ENCODE measurements around the gene EID2.

DNA sequence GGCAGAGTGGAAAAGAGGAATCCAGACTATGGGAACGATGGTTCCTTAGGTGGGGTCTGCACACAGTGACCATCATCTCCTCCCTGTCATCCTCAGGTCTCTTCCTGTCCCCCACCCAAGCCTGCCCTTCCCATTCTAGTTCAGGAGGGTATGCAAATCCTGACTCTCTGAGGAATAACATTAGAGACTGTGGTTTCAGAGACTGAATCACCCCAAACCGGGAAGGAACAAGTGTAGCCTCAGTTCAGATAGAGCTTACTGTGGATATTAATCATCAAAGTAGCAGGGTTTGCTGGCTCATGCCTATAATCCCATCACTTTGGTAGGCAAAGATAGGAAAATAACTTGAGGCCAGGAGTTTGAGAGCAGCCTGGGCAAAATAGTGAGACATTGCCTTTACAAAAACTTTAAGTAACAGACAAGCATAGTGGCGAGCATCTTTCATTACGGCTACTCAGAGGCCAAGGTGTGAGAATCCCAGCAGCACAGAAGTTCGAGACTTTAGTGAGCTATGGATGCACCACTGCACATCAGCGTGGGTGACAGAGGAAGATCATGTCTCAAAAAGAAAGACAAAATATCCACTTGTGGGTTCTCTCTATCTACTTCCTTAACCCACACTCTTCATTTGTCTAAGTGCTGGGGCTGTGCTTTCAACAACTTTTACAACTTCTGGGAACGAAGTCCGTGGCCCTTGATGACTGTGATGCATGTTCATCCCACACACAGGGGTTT is 43.1 kb upstream of the EID2 start:
- TF ChIP-seq, protein P1, sequence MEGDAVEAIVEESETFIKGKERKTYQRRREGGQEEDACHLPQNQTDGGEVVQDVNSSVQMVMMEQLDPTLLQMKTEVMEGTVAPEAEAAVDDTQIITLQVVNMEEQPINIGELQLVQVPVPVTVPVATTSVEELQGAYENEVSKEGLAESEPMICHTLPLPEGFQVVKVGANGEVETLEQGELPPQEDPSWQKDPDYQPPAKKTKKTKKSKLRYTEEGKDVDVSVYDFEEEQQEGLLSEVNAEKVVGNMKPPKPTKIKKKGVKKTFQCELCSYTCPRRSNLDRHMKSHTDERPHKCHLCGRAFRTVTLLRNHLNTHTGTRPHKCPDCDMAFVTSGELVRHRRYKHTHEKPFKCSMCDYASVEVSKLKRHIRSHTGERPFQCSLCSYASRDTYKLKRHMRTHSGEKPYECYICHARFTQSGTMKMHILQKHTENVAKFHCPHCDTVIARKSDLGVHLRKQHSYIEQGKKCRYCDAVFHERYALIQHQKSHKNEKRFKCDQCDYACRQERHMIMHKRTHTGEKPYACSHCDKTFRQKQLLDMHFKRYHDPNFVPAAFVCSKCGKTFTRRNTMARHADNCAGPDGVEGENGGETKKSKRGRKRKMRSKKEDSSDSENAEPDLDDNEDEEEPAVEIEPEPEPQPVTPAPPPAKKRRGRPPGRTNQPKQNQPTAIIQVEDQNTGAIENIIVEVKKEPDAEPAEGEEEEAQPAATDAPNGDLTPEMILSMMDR (IDR thresholded peaks at IDR 0.05; ENCODE audit: extremely low read depth in 1 of 2, insufficient read depth in 1 of 2, low read depth in 1 of 2, low read length in 2 of 2): no peak
- TF ChIP-seq POLR2AphosphoS5 (IDR thresholded peaks at IDR 0.05; ENCODE audit: insufficient read depth, low read depth, low read length): no peak
- no peak for TF ChIP-seq MYC (IDR thresholded peaks at IDR 0.05; ENCODE audit: low read depth, low read length)
- no peak for TF ChIP-seq EZH2 (IDR thresholded peaks at IDR 0.05; ENCODE audit: borderline replicate concordance, low read depth, low read length, severe bottlenecking)
- no peak for TF ChIP-seq POLR2A (IDR thresholded peaks at IDR 0.05; ENCODE audit: low read depth, low read length)
- TF ChIP-seq, protein P2, sequence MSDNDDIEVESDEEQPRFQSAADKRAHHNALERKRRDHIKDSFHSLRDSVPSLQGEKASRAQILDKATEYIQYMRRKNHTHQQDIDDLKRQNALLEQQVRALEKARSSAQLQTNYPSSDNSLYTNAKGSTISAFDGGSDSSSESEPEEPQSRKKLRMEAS (IDR thresholded peaks at IDR 0.05; ENCODE audit: insufficient read depth, insufficient read length): no peak
